ENCODE measurements around the gene HLA-DRB1. TPM values are rescaled to one million over a fixed set of nuclear protein-coding genes. Genes with fewer than 3 reads are reported as not detected.

HLA-DRB1 gene
- total and polyA plus RNA-seq, 2 experiments from 2014 or later, result 0.21 TPM; not detected in 1

DNA sequence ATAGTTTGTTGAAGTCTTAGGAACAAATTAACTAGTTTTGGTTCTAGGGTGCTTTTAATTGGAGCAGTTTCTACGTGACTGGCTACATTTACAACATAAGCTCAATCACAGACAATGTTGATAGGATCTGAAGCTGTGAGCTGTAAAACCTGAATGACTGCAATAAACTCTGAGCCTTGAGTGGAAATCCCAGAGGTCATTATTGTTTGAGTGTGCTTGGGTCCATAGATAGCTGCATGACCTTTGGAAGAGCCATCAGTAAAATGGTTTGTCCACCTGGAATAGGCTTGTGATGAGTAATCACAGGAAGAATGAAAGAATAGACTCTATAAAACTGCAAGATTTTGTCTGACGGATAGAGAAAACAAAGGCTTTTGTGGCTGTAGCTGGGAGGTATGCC, 26.7 kb downstream of the HLA-DRB1 start:
- Histone ChIP-seq H3K79me2 (ENCODE audit: insufficient read depth) (no peaks in the 10 kb centered on the region), H3K9me3 (ENCODE audit: low read depth) (no peaks in the 10 kb centered on the region), H3K4me1 (ENCODE audit: insufficient read depth) (no peaks in the 10 kb centered on the region), H3K9ac (no peak overlapping the region), H3K4me2 (ENCODE audit: unreplicated experiment) (no peak overlapping the region), H4K20me1 (ENCODE audit: insufficient read depth) (no peaks in the 10 kb centered on the region), H3F3A (ENCODE audit: insufficient read depth) (no peaks in the 10 kb centered on the region), H3K4me3 (no peak overlapping the region), H3K27me3 (replicated peaks; ENCODE audit: insufficient read depth) (no peaks in the 10 kb centered on the region), H3K9me2 (ENCODE audit: insufficient read depth) (no peaks in the 10 kb centered on the region), H3K36me3 (ENCODE audit: low read depth) (no peaks in the 10 kb centered on the region), H3K27ac (no peak overlapping the region), H2AFZ (no peak overlapping the region)
- TF ChIP-seq EZH2phosphoT487 (IDR thresholded peaks at IDR 0.05; ENCODE audit: insufficient read depth, low read depth), result no peak
- no peak for TF ChIP-seq EZH2 (IDR thresholded peaks at IDR 0.05; ENCODE audit: insufficient read depth, poor library complexity, severe bottlenecking)
- 0% methylated on average over 1 of the region's 2 CpGs for WGBS, 2 experiments (ENCODE audit: low coverage in 1 of 2, low lambda C conversion rate in 2 of 2, missing lambda C conversion rate in 2 of 2)
- DNase-seq, result no peak
- in situ Hi-C loops (cut with MboI), result no loop called here

DNA sequence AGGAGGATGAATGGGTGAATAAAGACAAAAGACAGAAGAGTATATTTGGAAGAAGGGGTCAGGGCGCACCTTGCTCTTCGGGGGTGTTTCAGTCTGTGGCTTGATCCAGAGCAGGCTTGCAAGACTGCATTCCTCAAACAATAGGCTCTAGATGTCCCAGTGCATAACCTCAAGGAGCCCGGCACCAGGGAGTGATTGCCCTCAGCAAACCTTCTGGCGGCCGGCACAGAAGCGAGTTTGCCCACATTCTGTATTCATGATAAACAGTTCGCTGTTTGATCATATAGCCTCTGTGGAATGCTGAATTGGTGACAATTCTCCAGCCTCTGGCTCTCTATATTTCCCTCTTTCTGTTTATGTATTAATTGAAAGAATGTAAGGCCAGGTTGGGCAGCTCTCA, 29.9 kb downstream of the HLA-DRB1 start:
- H3K27ac ChIP-seq, result no peak overlapping the region
- in situ Hi-C loops (cut with MboI), result no loop called here
- no peak overlapping the region for H3K4me2 ChIP-seq (ENCODE audit: unreplicated experiment)
- DNase-seq, result no peak
- no peaks in the 10 kb centered on the region for H4K20me1 ChIP-seq (ENCODE audit: insufficient read depth)
- no peaks in the 10 kb centered on the region for H3K79me2 ChIP-seq (ENCODE audit: insufficient read depth)
- no peaks in the 10 kb centered on the region for H3F3A ChIP-seq (ENCODE audit: insufficient read depth)
- H3K36me3 ChIP-seq (ENCODE audit: low read depth), result no peaks in the 10 kb centered on the region
- no peak overlapping the region for H2AFZ ChIP-seq
- no peak overlapping the region for H3K9ac ChIP-seq
- no peaks in the 10 kb centered on the region for H3K9me2 ChIP-seq (ENCODE audit: insufficient read depth)
- no CpG with 5 or more reads among the region's 7 CpGs for WGBS, 2 experiments (ENCODE audit: low coverage in 1 of 2, low lambda C conversion rate in 2 of 2, missing lambda C conversion rate in 2 of 2)
- no peaks in the 10 kb centered on the region for H3K9me3 ChIP-seq (ENCODE audit: low read depth)
- H3K4me3 ChIP-seq, result no peak overlapping the region
- H3K4me1 ChIP-seq (ENCODE audit: insufficient read depth), result no peaks in the 10 kb centered on the region
- TF ChIP-seq EZH2phosphoT487 (IDR thresholded peaks at IDR 0.05; ENCODE audit: insufficient read depth, low read depth) (no peak), EZH2 (IDR thresholded peaks at IDR 0.05; ENCODE audit: insufficient read depth, poor library complexity, severe bottlenecking) (no peak)
- H3K27me3 ChIP-seq (replicated peaks; ENCODE audit: insufficient read depth), result no peaks in the 10 kb centered on the region

- H3K4me1 ChIP-seq (ENCODE audit: insufficient read depth), result no peaks in the 10 kb centered on the region
- no peaks in the 10 kb centered on the region for H3K79me2 ChIP-seq (ENCODE audit: insufficient read depth)
- H3K9ac ChIP-seq, result no peak overlapping the region
- no peaks in the 10 kb centered on the region for H3K27me3 ChIP-seq (replicated peaks; ENCODE audit: insufficient read depth)
- no peak for TF ChIP-seq EZH2 (IDR thresholded peaks at IDR 0.05; ENCODE audit: insufficient read depth, poor library complexity, severe bottlenecking)
- H2AFZ ChIP-seq, result no peak overlapping the region
- DNase-seq, result no peak
- no peaks in the 10 kb centered on the region for H3F3A ChIP-seq (ENCODE audit: insufficient read depth)
- no peaks in the 10 kb centered on the region for H3K9me2 ChIP-seq (ENCODE audit: insufficient read depth)
- H4K20me1 ChIP-seq (ENCODE audit: insufficient read depth), result no peaks in the 10 kb centered on the region
- H3K27ac ChIP-seq, result no peak overlapping the region
- H3K4me3 ChIP-seq, result no peak overlapping the region
- 1% methylated on average over 9 of the region's 13 CpGs for WGBS, 2 experiments (ENCODE audit: low coverage in 1 of 2, low lambda C conversion rate in 2 of 2, missing lambda C conversion rate in 2 of 2)
- H3K9me3 ChIP-seq (ENCODE audit: low read depth), result no peaks in the 10 kb centered on the region
- no peak overlapping the region for H3K4me2 ChIP-seq (ENCODE audit: unreplicated experiment)
- in situ Hi-C loops (cut with MboI), result no loop called here
- H3K36me3 ChIP-seq (ENCODE audit: low read depth), result no peaks in the 10 kb centered on the region
Measured at GRCh38 chr6:32558426-32559057, 31.1 kb downstream of the HLA-DRB1 start.

GRCh38 chr6:32554116-32554965, 35.3 kb downstream of the HLA-DRB1 start:
- TF ChIP-seq EZH2 (IDR thresholded peaks at IDR 0.05; ENCODE audit: insufficient read depth, poor library complexity, severe bottlenecking) (no peak), EZH2phosphoT487 (IDR thresholded peaks at IDR 0.05; ENCODE audit: insufficient read depth, low read depth) (no peak)
- Histone ChIP-seq H3K36me3 (ENCODE audit: low read depth) (no peaks in the 10 kb centered on the region), H3K4me1 (ENCODE audit: insufficient read depth) (no peaks in the 10 kb centered on the region), H4K20me1 (ENCODE audit: insufficient read depth) (no peaks in the 10 kb centered on the region), H3F3A (ENCODE audit: insufficient read depth) (no peaks in the 10 kb centered on the region), H3K79me2 (ENCODE audit: insufficient read depth) (no peaks in the 10 kb centered on the region), H3K4me2 (ENCODE audit: unreplicated experiment) (no peak overlapping the region), H3K9me2 (ENCODE audit: insufficient read depth) (no peaks in the 10 kb centered on the region), H3K4me3 (no peak overlapping the region), H3K9ac (no peak overlapping the region), H3K27ac (no peak overlapping the region), H3K9me3 (ENCODE audit: low read depth) (no peaks in the 10 kb centered on the region), H2AFZ (no peak overlapping the region), H3K27me3 (replicated peaks; ENCODE audit: insufficient read depth) (no peaks in the 10 kb centered on the region)
- in situ Hi-C loops (cut with MboI), result no loop called here
- WGBS, 2 experiments (ENCODE audit: low coverage in 1 of 2, low lambda C conversion rate in 2 of 2, missing lambda C conversion rate in 2 of 2), result 37 to 54% methylated on average over 5 to 7 of the region's 9 CpGs
- no peak for DNase-seq
